OCI-LY3 (cell line): ENCODE data around the gene PIH1D1.

ENCODE experiments used
- CTCF ChIP-seq: fragments of 200-600, 300-600 bp; sonication (generic); IDR thresholded peaks from 2 replicates; pipeline ENCODE4 v1.5.1; 2014; ENCODE audit warnings: antibody characterized with exemption, low read length, low read depth
- EZH2phosphoT487 ChIP-seq: fragments of 200-600 bp; shearing (Covaris generic); IDR thresholded peaks from 2 replicates; pipeline ENCODE4 v1.6.1; 2018; ENCODE audit warnings: antibody characterized with exemption, mixed run types, low read depth

GRCh38 chr19:49497789-49498103 lies 46.1 kb upstream of the PIH1D1 start:
- no peak for TF ChIP-seq CTCF
- TF ChIP-seq EZH2phosphoT487 = no peak
